Transverse colon (tissue), 4 donors: Measurements from ENCODE around the gene P4HA1.

Source experiments
- CTCF ChIP-seq, 5 experiments: fragments of 200-600 bp in 3 of 5; fragments of 450-650 bp in 2 of 5; sonication (generic) in 3 of 5; IDR thresholded peaks; 1 replicate in 2 of 5; 2 replicates in 3 of 5; pipeline ENCODE4 v1.5.1; 2016 to 2017; ENCODE audit warnings: antibody characterized with exemption in 5 of 5, inconsistent platforms in 3 of 5, mild to moderate bottlenecking in 2 of 5, moderate library complexity in 1 of 5
- POLR2A ChIP-seq: fragments of 450-650 bp; IDR thresholded peaks from one replicate; pipeline ENCODE4 v1.6.1; 2016; ENCODE audit warnings: antibody characterized with exemption, mild to moderate bottlenecking, moderate library complexity
- POLR2AphosphoS5 ChIP-seq, 3 donors: sonication (generic); formaldehyde crosslinking; IDR thresholded peaks; one replicate each; pipeline ENCODE4 v1.6.1; 2016; ENCODE audit warnings: antibody characterized with exemption in 3 of 3

- TF ChIP-seq POLR2AphosphoS5 (IDR thresholded peaks at IDR 0.05): no peak
- TF ChIP-seq CTCF (IDR thresholded peaks at IDR 0.05): no peak
- TF ChIP-seq POLR2A: no peak
These were observed 12.5 kb downstream of the P4HA1 start for GRCh38 chr10:73084209-73084608.
